ENCODE measurements around the gene BANK1. TPM values are rescaled to one million over a fixed set of nuclear protein-coding genes. Genes with fewer than 3 reads are reported as not detected.
A peak's percentile ranks its signal among the peaks of the same experiment; 100 is the strongest.

Gene BANK1
- total RNA-seq, 1 donor from 2014 or later = 0.87 TPM

GRCh38 chr4:101793397-101793796 is 2.9 kb downstream of the BANK1 start:
- Mint-ChIP-seq H3K27me3 (ENCODE audit: low read depth) (peaks cover 1% of the 10 kb centered on the region), H3K36me3 (peaks cover 4% of the 10 kb centered on the region), H3K4me1 (peaks cover 39% of the 10 kb centered on the region), H3K9me3 (peaks cover 10% of the 10 kb centered on the region), H3K27ac (no peak overlapping the region), H3K4me3 (no peak overlapping the region)
- no peak for DNase-seq (ENCODE audit: low spot score in 2 of 2, unreplicated experiment in 2 of 2)
- no peak for TF ChIP-seq CTCF (IDR thresholded peaks at IDR 0.05; ENCODE audit: unreplicated experiment)

- no peak for TF ChIP-seq CTCF (IDR thresholded peaks at IDR 0.05; ENCODE audit: unreplicated experiment)
- no peak for DNase-seq (ENCODE audit: low spot score in 2 of 2, unreplicated experiment in 2 of 2)
- Mint-ChIP-seq H3K27ac (peak overlapping the region; percentile 23), H3K4me3 (no peak overlapping the region), H3K9me3 (peaks cover 10% of the 10 kb centered on the region), H3K4me1 (peaks cover 39% of the 10 kb centered on the region), H3K27me3 (ENCODE audit: low read depth) (peaks cover 1% of the 10 kb centered on the region), H3K36me3 (peaks cover 4% of the 10 kb centered on the region)
These were observed 4.3 kb downstream of the BANK1 start for GRCh38 chr4:101794806-101795205.

GRCh38 chr4:101795704-101796103 is 5.2 kb downstream of the BANK1 start:
- no peak for TF ChIP-seq CTCF (IDR thresholded peaks at IDR 0.05; ENCODE audit: unreplicated experiment)
- Mint-ChIP-seq H3K4me3 (no peak overlapping the region), H3K27ac (no peak overlapping the region), H3K27me3 (ENCODE audit: low read depth) (peaks cover 1% of the 10 kb centered on the region), H3K4me1 (peaks cover 33% of the 10 kb centered on the region), H3K36me3 (peaks cover 7% of the 10 kb centered on the region), H3K9me3 (peaks cover 14% of the 10 kb centered on the region)
- DNase-seq (ENCODE audit: low spot score in 2 of 2, unreplicated experiment in 2 of 2) = no peak

GRCh38 chr4:101801958-101802357 is 11.4 kb downstream of the BANK1 start:
- Mint-ChIP-seq H3K36me3 (peaks cover 7% of the 10 kb centered on the region), H3K4me1 (no peaks in the 10 kb centered on the region), H3K9me3 (peaks cover 19% of the 10 kb centered on the region), H3K4me3 (no peak overlapping the region), H3K27me3 (ENCODE audit: low read depth) (no peaks in the 10 kb centered on the region), H3K27ac (no peak overlapping the region)
- DNase-seq (ENCODE audit: low spot score in 2 of 2, unreplicated experiment in 2 of 2) = no peak
- no peak for TF ChIP-seq CTCF (IDR thresholded peaks at IDR 0.05; ENCODE audit: unreplicated experiment)

GRCh38 chr4:101806914-101807313 is 16.4 kb downstream of the BANK1 start:
- no peak for DNase-seq (ENCODE audit: low spot score in 2 of 2, unreplicated experiment in 2 of 2)
- Mint-ChIP-seq H3K9me3 (peaks cover 5% of the 10 kb centered on the region), H3K4me3 (no peak overlapping the region), H3K27ac (no peak overlapping the region), H3K27me3 (ENCODE audit: low read depth) (no peaks in the 10 kb centered on the region), H3K4me1 (no peaks in the 10 kb centered on the region), H3K36me3 (no peaks in the 10 kb centered on the region)
- TF ChIP-seq CTCF (IDR thresholded peaks at IDR 0.05; ENCODE audit: unreplicated experiment) = no peak

GRCh38 chr4:101807351-101807750 is 16.8 kb downstream of the BANK1 start:
- no peak for TF ChIP-seq CTCF (IDR thresholded peaks at IDR 0.05; ENCODE audit: unreplicated experiment)
- Mint-ChIP-seq H3K4me1 (no peaks in the 10 kb centered on the region), H3K9me3 (peaks cover 5% of the 10 kb centered on the region), H3K36me3 (no peaks in the 10 kb centered on the region), H3K27me3 (ENCODE audit: low read depth) (no peaks in the 10 kb centered on the region), H3K27ac (no peak overlapping the region), H3K4me3 (no peak overlapping the region)
- no peak for DNase-seq (ENCODE audit: low spot score in 2 of 2, unreplicated experiment in 2 of 2)
